Right lobe of liver (tissue), 6 donors: ENCODE data around the gene MTG1. TPM values are rescaled to one million over a fixed set of nuclear protein-coding genes. Genes with fewer than 3 reads are reported as not detected.

ENCODE experiments used
- ATAC-seq, 4 donors: fragments of 200-7000 bp; cut with Tn5 transposase; one replicate each; pipeline ENCODE4 v1.9.1; 2020; ENCODE audit warnings: mild to moderate bottlenecking in 4 of 4, moderate library complexity in 4 of 4
- DNase-seq, 3 donors: peaks; one replicate each; pipeline ENCODE4 v3.0.0-alpha.2; 2020
- H3K27ac ChIP-seq, 3 donors: fragments of 200-600 bp; one replicate each; pipeline ENCODE4 v1.8.0; 2022
- H3K27me3 ChIP-seq, 2 donors: fragments of 200-600 bp; one replicate each; pipeline ENCODE4 v1.8.0; 2022
- H3K36me3 ChIP-seq, 4 donors: fragments of 200-600 bp; sonication (generic) in 1 of 4; one replicate each; pipeline versions ENCODE4 v1.5.1 to v1.8.0; 2017 to 2022; ENCODE audit warnings: control low read depth in 1 of 4
- H3K4me1 ChIP-seq, 4 donors: fragments of 200-600 bp; sonication (generic) in 1 of 4; one replicate each; pipeline versions ENCODE4 v1.5.1 to v1.8.0; 2017 to 2022; ENCODE audit warnings: control low read depth in 1 of 4
- H3K4me3 ChIP-seq, 3 donors: fragments of 200-600 bp; one replicate each; pipeline ENCODE4 v1.8.0; 2022
- H3K9me3 ChIP-seq, 4 donors: fragments of 200-600 bp; sonication (generic) in 1 of 4; one replicate each; pipeline versions ENCODE4 v1.5.1 to v1.8.0; 2017 to 2022; ENCODE audit warnings: control low read depth in 1 of 4
- POLR2A ChIP-seq: fragments of 450-650 bp; IDR thresholded peaks from one replicate; pipeline ENCODE4 v1.6.1; 2017; ENCODE audit warnings: antibody characterized with exemption, mild to moderate bottlenecking
- WGBS: methylation state at CpG from one replicate; pipeline ENCODE4 v1.1.6; 2018; ENCODE audit warnings: low coverage, low lambda C conversion rate; ENCODE audit not compliant: insufficient coverage; ENCODE audit errors: missing lambda C conversion rate; 5-methylcytosine and 5-hydroxymethylcytosine counted together
- intact Hi-C, 2 donors: fragments of 100-400 bp; cut with DNase I; formaldehyde crosslinking; loops; one replicate each; pipeline versions ENCODE4 v1.11.2 to v1.14.1; 2022
- total RNA-seq, 6 experiments: library from RNA; depleted of rRNA in 2 of 6; stranded (reverse); fragments of >200 nt in 2 of 6; fragmentation: NEBNext Ultra II Directional in 3 of 6; extraction: Animal tissue kit (Norgen Biotek cat#: 25700) in 3 of 6; gene quantifications; one replicate each; pipeline versions ENCODE4 v1.1.0 to v1.2.4, GENCODE V29; 2016 to 2023
- TF ChIP-seq, protein P1 (sequence below), 4 donors: fragments of 200-600 bp in 3 of 4; fragments of 450-650 bp in 1 of 4; IDR thresholded peaks; one replicate each; pipeline versions ENCODE4 v1.5.1 to v1.8.0; 2016 to 2022; ENCODE audit warnings: antibody characterized with exemption in 4 of 4, mild to moderate bottlenecking in 2 of 4
- donor health status: DM: no; HTN: yes; CAD: no.
- donor health status: DM: no; HTN: no; CAD: no.
- donor health status: DM: no; HTN: no; CAD: no.
- donor health status: DM: no; HTN: yes; CAD: no.
- donor health status: DM: no; HTN: yes; CAD: no.

Gene MTG1
- total RNA-seq, 6 experiments from 2014 or later: 25.1 to 45.7 (median 34.5) TPM

DNA sequence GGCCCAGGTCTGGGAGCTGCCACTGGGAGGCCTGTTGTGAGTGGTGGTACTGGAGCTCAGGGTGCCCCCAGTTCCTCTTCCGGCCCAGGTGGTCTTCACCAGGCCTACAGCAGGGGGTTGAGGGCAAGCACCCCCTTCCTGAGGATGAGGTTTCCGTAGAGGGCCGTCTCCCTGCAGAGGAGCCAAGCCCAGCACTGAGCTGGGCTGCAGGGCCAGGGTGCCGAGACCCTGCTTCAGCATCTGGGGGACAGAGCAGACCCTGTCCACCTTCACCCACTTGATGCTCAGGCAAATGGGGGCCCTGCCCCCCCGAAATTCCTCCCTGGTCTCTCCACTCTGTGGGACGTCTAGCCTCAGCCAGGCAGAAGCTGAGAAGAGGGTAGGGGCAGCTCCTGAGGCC, 38.7 kb upstream of the MTG1 start:
- no peak for DNase-seq
- Histone ChIP-seq H3K4me1 (peaks cover 0 to 86% (median 40%) of the 10 kb centered on the region in 4 donors), H3K4me3 (no peak overlapping the region)

DNA sequence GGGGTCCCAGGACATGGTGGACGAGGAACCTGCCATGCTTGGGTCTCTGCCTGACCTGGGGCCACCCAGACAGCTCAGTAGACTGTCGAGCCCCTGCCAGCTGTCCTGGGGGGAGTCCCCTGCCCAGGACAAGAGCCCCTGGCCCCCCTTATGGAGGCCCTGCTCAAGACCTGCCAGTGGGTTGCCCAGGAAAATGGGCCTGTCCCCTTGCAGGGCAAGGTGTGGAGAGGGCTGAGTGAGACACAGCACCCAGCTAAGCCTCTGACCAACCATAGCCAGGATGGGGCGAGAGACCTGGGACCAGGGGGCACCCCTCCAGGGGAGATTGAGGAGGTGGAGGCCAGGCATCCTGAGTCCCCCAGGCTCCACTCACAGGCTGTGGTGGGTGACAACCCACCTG, 38.0 kb upstream of the MTG1 start:
- peak overlapping the region in 1 of 3 donors; percentile 82 for H3K27ac ChIP-seq
- no peak for DNase-seq

More for the DNA sequence above, 38.7 kb upstream of the MTG1 start:
- no peak for TF ChIP-seq POLR2A
- TF ChIP-seq, protein P1, sequence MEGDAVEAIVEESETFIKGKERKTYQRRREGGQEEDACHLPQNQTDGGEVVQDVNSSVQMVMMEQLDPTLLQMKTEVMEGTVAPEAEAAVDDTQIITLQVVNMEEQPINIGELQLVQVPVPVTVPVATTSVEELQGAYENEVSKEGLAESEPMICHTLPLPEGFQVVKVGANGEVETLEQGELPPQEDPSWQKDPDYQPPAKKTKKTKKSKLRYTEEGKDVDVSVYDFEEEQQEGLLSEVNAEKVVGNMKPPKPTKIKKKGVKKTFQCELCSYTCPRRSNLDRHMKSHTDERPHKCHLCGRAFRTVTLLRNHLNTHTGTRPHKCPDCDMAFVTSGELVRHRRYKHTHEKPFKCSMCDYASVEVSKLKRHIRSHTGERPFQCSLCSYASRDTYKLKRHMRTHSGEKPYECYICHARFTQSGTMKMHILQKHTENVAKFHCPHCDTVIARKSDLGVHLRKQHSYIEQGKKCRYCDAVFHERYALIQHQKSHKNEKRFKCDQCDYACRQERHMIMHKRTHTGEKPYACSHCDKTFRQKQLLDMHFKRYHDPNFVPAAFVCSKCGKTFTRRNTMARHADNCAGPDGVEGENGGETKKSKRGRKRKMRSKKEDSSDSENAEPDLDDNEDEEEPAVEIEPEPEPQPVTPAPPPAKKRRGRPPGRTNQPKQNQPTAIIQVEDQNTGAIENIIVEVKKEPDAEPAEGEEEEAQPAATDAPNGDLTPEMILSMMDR (IDR thresholded peaks at IDR 0.05): no peak
- Histone ChIP-seq H3K36me3 (peaks cover 0 to 4% (median 0%) of the 10 kb centered on the region in 4 donors), H3K9me3 (no peaks in the 10 kb centered on the region), H3K27me3 (no peaks in the 10 kb centered on the region), H3K27ac (peak overlapping the region in 1 of 3 donors; percentile 9)
- ATAC-seq: no peak
- WGBS: 55% methylated on average over 1 of the region's 6 CpGs
- intact Hi-C loops: no loop called here

DNA sequence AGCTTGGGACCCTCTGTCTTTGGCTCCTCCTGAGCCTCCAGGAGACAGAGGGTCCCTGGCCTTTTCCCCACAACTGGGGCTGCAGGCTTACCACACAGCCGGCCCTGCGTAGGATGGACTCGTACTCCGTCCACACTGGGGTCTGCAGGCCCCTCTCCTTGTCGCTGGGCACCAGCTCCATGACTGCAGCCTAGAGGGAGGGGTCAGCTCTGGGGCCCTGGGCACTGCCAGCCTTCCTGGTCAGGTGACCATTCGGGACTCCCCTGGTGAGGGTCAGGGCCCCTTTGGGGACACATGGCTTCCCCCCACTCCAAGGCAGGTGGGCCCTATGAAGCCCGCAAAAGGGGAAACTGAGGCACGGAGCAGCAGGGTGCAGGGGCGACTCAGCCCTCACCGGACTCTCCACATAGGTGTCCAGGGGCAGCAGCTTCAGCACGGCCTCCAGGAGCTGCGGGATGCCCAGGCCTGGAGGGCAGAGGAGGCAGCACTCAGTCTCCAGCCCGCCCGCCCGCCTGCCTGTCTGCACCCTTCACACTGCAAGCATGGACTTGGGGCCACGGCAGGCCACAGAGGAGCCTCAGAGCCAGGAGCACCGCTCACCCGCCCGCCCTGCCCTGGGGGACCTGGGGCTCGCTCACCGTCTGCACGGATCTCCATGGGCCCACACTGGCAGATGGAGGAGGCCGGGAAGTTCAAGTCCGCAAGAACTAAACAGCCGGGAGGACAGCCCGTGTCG, 37.2 kb upstream of the MTG1 start:
- Histone ChIP-seq H3K9me3 (no peaks in the 10 kb centered on the region), H3K27ac (peak overlapping the region; percentile 57 to 82 (median 68)), H3K27me3 (no peaks in the 10 kb centered on the region), H3K4me3 (peak overlapping the region; percentile 72 to 94 (median 79)), H3K4me1 (peaks cover 0 to 81% (median 37%) of the 10 kb centered on the region in 4 donors), H3K36me3 (peaks cover 0 to 4% (median 0%) of the 10 kb centered on the region in 4 donors)
- TF ChIP-seq, protein P1 (IDR thresholded peaks at IDR 0.05): no peak
- no peak for TF ChIP-seq POLR2A
- ATAC-seq (no peak), DNase-seq (no peak)
- intact Hi-C loops: no loop called here
- WGBS: 7% methylated on average over 9 of the region's 27 CpGs

More for the DNA sequence above, 38.0 kb upstream of the MTG1 start:
- H3K4me3 ChIP-seq: peak overlapping the region in 1 of 3 donors; percentile 94
- H3K9me3 ChIP-seq: no peaks in the 10 kb centered on the region
- intact Hi-C loops: no loop called here
- peaks cover 0 to 87% (median 40%) of the 10 kb centered on the region in 4 donors for H3K4me1 ChIP-seq
- no peak for TF ChIP-seq POLR2A
- TF ChIP-seq, protein P1 (IDR thresholded peaks at IDR 0.05): no peak
- no peaks in the 10 kb centered on the region for H3K27me3 ChIP-seq
- peaks cover 0 to 4% (median 0%) of the 10 kb centered on the region in 4 donors for H3K36me3 ChIP-seq
- ATAC-seq: no peak
- 100% methylated on average over 1 of the region's 3 CpGs for WGBS

DNA sequence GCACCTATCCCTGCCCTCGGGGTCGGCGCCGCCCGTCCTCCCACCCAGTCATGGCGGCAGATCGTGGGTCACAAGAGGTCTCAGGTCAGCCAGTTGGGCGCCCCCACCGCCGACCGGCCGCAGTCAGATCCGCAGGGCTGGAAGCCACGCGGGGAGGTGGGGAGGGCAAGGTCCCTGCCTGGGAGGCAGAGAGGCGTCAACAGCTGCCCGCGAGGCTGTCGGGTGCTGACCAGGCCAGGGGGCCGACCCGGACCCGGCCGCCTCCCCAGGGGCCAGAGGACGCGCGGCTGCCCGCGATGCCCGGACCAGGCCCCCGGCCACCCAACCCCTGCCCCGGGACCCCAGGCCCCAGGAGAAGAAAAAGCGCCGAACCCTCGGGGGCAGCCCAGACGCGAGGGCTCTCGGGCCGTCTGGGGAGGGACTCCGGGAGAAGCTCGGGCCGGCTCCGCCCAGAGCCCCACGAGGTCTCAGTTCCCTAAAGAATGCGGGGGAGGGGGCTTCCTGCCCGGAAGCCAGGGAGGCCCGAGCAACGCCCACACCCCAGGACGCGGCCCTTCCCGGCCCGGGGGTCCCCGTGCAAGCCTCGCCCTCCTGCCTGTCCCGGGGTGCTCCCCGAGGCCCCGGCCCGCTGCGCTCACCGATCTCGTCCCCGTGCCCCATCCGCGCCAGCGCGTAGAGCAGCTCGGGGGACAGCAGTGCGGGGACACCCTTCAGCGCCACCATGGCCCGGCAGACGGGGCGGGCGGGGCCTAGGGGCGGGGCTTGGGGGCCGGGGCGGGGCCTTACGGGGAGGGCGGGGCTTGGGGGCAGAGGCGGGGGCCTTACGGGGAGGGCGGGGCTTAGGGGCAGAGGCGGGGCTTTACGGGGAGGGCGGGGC, 36.4 kb upstream of the MTG1 start, which contains the start of gene FUOM:
TSS of gene FUOM (minus strand) at position 735 of the 877 bp plus-strand sequence. CDS start at position 723, 12 bp downstream.
- Histone ChIP-seq H3K9me3 (no peaks in the 10 kb centered on the region), H3K4me3 (peak within 1 kb of the TSS; percentile 72 to 94 (median 79)), H3K36me3 (peaks cover 0 to 8% (median 4%) of the 10 kb centered on the region in 4 donors), H3K27me3 (no peaks in the 10 kb centered on the region), H3K4me1 (peaks cover 0 to 73% (median 33%) of the 10 kb centered on the region in 4 donors), H3K27ac (peak within 1 kb of the TSS; percentile 65 to 85 (median 71))
- 5% methylated on average over 7 of the region's 83 CpGs for WGBS
- TF ChIP-seq POLR2A: no peak
- TF ChIP-seq, protein P1 (IDR thresholded peaks at IDR 0.05): peak in 1 of 4 donors; percentile 21
- DNase-seq: peak; percentile 79 to 89 (median 83)
- intact Hi-C loops: no loop called here
- peak; percentile 45 to 66 (median 59) for ATAC-seq
